ENCODE results near the gene GUCD1.

DNA sequence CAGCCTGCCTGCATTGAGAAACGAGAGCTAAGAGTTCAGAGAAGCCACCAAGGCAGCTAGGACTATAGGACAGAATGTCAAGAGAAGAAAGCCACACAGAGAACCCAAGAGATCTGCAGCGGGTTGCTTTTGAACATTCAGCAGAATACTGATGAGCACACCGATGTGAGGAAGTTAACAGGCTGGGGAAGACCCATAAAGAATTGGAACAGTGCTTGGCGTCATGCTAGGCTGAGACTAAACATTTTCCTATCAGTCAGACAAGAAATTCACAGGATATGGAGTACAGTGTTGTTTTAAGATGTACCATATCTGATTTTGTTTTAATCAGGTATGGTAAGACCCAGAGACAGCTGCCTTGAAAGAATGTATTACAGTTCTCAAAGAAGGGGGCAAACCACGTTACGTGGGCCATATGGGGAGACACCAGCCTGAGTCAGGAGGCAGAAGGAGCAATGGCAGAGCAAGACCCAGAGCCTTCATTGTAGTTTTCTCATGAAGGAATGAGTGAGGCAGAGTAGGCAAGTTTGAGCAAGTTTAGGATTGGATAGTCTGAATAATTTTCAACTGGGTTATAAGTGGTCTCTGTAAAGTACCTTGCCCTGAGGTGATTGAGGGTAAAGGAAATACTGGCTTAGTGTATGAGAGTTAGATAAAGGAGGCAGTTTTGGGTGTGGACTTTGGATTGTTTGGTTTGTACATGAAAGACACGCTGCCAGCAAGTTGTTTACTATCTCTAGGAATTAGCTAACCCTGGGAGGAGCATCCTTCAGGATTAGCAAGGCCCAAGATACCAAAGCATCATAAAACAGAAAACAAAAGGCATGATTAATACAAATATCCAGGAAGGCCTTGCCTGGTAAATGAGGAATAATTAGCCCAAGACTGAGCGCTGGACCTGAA is 23.7 kb upstream of the GUCD1 start:
- no peak for TF ChIP-seq JUNB (IDR thresholded peaks at IDR 0.05)
- TF ChIP-seq RARB (CRISPR knock-in tag; IDR thresholded peaks at IDR 0.05), result no peak
- no peak for TF ChIP-seq POLR2AphosphoS2 (conservative IDR thresholded peaks at IDR 0.05; ENCODE audit: low read length)
- TF ChIP-seq, protein P1, sequence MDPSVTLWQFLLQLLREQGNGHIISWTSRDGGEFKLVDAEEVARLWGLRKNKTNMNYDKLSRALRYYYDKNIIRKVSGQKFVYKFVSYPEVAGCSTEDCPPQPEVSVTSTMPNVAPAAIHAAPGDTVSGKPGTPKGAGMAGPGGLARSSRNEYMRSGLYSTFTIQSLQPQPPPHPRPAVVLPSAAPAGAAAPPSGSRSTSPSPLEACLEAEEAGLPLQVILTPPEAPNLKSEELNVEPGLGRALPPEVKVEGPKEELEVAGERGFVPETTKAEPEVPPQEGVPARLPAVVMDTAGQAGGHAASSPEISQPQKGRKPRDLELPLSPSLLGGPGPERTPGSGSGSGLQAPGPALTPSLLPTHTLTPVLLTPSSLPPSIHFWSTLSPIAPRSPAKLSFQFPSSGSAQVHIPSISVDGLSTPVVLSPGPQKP (IDR thresholded peaks at IDR 0.05; ENCODE audit: low read depth, low read length), result no peak
- TF ChIP-seq TP53 (CRISPR knock-in tag; IDR thresholded peaks at IDR 0.05), result no peak
- no peak for TF ChIP-seq JUN (IDR thresholded peaks at IDR 0.05)
- TF ChIP-seq POLR2A (IDR thresholded peaks at IDR 0.05; ENCODE audit: low read length), result no peak
- TF ChIP-seq RAD21 (conservative IDR thresholded peaks at IDR 0.05 in 1 of 2, IDR thresholded peaks at IDR 0.05 in 1 of 2), result no peak
- TF ChIP-seq, protein P2, sequence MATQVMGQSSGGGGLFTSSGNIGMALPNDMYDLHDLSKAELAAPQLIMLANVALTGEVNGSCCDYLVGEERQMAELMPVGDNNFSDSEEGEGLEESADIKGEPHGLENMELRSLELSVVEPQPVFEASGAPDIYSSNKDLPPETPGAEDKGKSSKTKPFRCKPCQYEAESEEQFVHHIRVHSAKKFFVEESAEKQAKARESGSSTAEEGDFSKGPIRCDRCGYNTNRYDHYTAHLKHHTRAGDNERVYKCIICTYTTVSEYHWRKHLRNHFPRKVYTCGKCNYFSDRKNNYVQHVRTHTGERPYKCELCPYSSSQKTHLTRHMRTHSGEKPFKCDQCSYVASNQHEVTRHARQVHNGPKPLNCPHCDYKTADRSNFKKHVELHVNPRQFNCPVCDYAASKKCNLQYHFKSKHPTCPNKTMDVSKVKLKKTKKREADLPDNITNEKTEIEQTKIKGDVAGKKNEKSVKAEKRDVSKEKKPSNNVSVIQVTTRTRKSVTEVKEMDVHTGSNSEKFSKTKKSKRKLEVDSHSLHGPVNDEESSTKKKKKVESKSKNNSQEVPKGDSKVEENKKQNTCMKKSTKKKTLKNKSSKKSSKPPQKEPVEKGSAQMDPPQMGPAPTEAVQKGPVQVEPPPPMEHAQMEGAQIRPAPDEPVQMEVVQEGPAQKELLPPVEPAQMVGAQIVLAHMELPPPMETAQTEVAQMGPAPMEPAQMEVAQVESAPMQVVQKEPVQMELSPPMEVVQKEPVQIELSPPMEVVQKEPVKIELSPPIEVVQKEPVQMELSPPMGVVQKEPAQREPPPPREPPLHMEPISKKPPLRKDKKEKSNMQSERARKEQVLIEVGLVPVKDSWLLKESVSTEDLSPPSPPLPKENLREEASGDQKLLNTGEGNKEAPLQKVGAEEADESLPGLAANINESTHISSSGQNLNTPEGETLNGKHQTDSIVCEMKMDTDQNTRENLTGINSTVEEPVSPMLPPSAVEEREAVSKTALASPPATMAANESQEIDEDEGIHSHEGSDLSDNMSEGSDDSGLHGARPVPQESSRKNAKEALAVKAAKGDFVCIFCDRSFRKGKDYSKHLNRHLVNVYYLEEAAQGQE (IDR thresholded peaks at IDR 0.05), result no peak
- TF ChIP-seq, protein P3, sequence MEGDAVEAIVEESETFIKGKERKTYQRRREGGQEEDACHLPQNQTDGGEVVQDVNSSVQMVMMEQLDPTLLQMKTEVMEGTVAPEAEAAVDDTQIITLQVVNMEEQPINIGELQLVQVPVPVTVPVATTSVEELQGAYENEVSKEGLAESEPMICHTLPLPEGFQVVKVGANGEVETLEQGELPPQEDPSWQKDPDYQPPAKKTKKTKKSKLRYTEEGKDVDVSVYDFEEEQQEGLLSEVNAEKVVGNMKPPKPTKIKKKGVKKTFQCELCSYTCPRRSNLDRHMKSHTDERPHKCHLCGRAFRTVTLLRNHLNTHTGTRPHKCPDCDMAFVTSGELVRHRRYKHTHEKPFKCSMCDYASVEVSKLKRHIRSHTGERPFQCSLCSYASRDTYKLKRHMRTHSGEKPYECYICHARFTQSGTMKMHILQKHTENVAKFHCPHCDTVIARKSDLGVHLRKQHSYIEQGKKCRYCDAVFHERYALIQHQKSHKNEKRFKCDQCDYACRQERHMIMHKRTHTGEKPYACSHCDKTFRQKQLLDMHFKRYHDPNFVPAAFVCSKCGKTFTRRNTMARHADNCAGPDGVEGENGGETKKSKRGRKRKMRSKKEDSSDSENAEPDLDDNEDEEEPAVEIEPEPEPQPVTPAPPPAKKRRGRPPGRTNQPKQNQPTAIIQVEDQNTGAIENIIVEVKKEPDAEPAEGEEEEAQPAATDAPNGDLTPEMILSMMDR (IDR thresholded peaks at IDR 0.05), result no peak
- no peak for TF ChIP-seq MAFK (IDR thresholded peaks at IDR 0.05; ENCODE audit: partially characterized antibody)
- TF ChIP-seq RFX5 (IDR thresholded peaks at IDR 0.05), result no peak
- no peak for TF ChIP-seq HDAC2 (IDR thresholded peaks at IDR 0.05)
- TF ChIP-seq ZNF302 (CRISPR knock-in tag; IDR thresholded peaks at IDR 0.05), result no peak
